ENCODE measurements around the gene CLEC2L.

- TF ChIP-seq EZH2 (IDR thresholded peaks at IDR 0.05; ENCODE audit: low read length, missing control alignments) (no peak), CTCF (conservative IDR thresholded peaks at IDR 0.05 in 1 of 2, IDR thresholded peaks at IDR 0.05 in 1 of 2; ENCODE audit: low read depth in 1 of 2, low read length in 2 of 2) (no peak)
These were observed 42.1 kb upstream of the CLEC2L start for GRCh38 chr7:139481364-139481763.
